ENCODE data around the gene AMMECR1.

AMMECR1 gene

DNA sequence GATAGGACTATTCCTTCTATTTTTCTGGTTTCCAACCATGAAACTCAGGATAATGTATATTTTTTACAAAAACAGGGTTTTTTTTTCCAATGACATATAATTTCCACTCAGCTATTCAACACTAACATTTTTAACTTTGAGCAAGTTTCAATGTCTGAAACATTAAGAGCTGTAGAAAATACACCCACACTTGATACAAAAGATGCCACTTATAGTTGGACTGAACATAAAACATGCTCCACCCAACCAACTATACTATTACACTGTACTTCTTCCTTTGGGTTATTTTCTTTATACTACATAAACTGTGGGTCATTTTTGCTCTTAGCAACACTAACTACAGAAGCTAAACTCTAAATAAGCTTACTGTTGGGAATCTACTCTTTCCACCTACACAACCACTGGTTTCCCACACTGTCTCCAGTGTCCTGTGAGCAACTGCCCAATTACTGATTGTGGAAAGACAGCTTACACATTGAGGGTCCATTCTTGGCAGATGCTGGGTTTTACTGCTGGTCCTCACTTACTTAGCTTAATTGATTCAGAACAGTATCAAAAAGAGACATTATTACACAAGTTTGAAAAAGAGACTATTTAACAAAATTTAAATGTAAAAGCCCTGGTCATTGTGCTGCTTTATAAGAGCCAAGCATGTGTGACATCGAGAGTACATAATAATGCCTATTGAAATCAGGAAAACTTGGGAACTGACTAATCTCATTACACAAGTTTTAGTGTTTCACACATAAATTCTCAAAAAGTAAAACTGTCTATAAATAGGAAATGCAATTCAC lies 6.3 kb downstream of the AMMECR1 start:
- DNase-seq (ENCODE audit: low read depth) = no peak

DNA sequence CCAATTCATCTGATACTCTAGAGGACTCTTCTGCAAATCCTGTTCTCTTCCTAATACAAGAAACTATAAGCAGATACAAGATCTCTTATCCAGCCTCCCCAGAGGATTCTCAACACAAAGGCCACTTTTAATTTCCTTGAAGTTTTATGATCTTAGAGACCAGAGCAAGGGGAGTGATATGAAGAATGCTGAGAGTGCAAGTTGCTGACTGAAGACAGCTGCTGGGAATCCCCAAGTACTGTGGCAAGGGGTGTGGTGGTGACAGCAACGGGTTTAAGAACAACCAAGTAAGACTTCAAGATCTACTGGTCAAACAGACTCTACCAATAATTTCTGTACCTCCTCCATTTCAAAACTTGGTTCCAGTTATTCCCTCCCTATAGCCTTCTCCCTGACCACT lies 7.0 kb downstream of the AMMECR1 start:
- DNase-seq (ENCODE audit: low read depth) = no peak

DNA sequence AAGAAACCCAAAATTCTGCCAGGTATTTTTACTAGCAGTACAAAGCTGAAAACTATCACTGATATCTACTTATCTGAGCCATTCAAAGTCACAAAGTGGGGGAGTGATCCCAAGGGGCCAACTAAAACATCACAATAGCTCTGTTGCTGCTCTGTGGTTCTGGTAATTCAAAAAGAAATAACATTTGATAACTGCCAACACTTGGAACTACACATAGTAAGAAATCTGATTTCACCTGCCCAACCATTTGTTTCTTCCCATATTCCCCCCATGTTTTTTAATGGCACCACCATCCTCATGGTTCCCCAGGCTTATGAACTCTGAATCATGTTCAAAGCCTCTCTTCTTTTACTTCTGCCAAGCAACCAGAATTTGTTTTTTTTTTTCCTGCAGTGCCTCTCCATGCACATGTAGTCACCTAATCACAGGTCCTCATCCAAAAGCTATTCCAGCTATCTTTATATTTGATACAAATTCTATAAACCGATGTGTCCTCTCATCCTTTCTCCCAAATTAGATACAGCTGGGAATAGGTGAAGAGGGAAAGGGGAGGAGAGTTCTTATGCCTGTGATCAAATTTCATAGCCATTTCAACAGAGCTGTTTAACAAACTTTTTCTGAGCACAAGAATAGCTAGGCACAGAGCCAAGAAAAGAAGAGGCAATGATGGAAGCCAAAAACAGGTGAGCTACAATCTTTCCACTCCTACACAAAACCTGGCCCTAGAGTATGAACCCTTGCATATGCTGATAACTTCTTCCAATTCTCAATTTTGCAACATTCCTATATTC lies 7.7 kb downstream of the AMMECR1 start:
- no peak for DNase-seq (ENCODE audit: low read depth)

DNA sequence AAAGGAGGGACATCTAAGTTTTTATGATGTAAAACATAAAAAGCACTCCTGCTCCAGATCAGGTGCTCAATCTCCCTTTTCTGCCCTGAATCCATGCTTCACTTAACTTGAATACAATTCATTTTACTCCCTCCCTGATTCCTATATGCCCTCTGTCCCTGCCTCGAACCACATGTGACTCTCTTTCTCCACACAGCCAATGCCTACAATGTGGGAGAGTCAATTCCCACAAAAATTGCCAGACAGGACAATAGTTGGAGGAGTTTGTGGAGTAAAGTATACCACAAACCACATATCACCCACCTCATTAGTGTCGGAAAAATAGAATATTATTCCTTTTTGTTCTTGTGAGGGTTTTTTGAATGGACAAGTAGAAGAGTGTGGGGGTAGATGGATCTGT lies 9.7 kb downstream of the AMMECR1 start:
- DNase-seq (ENCODE audit: low read depth) = no peak

DNA sequence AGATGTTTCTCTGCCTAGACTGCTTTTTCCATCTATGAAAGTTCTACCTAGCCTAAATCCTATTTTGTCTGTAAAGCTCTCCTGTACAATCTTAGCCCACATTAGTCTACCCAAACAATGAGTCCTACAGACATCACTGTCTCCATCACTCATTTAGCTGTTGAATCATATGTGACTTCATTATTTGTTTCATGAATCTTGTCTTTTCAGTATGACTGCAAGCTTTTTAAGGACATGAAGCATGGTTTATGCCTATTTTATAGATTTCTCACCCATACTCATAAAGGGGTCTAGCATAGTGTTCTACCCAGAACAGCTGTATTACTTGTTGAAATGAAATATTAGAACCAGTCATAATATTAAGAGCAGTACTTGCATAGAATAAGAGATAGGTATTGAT lies 13.0 kb downstream of the AMMECR1 start:
- DNase-seq (ENCODE audit: low read depth) = no peak

DNA sequence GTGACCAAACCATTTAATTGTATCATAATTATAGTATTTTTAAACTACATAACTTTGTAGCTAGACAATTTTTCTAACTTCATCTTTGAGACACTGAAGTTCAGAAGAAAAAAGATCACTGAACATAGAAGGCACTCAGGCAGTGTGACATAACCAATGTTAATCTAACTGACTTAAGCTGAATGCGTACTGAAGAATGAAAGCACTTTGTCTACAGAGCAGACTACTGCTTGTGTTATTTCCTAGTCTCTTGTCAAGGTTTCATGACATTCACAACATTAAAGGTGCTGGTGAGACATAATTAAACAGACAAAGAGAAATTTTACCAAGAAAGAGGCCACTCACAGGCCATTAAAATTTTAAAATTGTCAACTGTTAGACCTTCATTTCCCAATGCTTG lies 13.5 kb downstream of the AMMECR1 start:
- no peak for DNase-seq (ENCODE audit: low read depth)

DNA sequence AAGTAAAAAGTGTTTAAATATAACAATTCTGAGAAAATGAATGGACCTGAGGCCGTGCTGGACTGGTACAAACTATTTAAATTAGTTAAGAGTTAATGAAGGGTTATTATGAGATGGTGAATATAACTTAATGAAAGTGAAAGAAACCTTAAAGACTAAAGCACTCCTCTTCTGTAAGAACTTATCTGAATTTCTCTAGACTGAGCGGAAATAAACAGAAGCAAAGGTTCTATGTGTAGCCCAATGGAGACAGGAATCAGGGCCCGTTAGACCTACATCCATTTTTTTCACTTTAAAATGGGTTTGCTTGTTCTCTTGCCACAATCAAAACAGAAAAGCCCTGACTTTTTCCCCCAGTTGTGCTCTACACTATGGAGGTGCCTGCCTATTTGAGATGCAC lies 14.9 kb downstream of the AMMECR1 start:
- no peak for DNase-seq (ENCODE audit: low read depth)

DNA sequence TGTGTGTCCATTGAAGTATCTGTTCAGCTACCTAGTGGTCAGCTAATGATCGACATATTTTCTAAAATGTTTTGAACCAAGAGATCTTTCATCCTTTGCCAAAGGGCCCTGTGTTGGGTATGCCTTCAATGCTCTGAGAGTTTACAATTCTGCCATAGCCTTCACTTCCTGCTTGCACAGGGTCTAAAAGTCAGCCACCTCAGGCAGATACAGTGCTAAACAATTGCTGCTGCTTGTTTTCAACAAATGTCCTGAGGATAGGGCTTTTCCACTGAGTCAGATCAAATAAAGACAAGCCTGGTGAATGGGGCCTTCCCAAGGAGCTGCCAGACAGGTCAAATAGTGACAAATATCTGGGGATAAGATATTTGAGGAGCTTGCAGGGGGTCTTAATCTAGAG lies 16.7 kb downstream of the AMMECR1 start:
- DNase-seq (ENCODE audit: low read depth) = no peak

DNA sequence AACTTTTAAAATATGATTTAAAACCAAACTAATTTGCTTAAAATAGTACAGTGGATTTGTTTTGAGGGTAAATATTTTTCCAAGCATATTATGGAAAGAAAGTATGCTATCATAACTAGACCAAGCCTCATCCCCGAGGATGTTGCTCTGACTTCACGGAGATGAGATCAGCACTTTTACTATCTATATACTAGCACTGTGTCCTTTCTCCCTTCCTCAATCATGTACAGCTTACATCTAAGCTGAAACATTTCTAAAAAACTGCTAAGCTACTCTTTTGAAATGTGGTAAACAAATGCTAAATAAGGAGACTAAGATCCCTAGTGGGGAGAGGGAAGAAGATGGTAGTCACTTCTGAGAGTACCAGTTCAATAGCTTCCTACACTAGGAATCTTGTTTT lies 23.8 kb downstream of the AMMECR1 start:
- DNase-seq (ENCODE audit: low read depth) = no peak

DNA sequence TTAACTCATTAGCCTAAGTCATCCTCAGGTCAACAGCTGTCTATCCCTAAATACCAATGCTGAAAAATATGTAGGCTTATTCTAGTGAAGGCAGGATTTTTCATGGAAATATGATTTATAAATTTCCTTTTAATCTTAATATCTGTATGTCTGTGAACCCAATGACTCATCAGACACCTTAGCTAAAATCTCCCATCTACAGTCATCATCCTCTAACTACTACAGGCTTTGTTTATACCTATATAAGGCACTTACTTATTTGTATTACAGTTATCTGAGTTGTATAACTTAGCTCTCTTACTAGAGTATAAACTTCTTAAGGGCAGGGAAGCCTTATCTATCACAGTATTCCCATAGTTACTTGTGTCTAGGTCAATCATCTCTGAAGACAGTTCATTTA lies 24.2 kb downstream of the AMMECR1 start:
- peak; percentile 58 for DNase-seq (ENCODE audit: low read depth)

DNA sequence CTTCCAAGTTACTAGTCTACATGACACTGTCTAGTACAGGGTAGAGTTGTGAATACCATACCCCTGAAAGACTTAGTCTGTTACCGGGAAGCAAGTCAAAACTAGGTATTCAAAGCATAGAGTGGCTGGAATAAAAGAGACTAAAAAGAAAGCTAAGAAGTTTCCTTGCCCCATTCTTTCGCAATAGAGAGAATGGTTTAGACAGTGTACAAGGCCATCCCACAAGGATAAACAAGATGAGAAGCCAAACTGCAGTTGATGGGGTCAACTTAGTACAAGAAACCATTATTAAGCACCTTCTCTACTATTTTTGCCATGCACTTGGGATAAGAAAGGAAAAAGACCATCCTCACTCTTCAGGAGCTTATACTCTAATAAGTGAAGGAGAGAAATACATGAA lies 30.3 kb downstream of the AMMECR1 start:
- peak; percentile 77 for DNase-seq (ENCODE audit: low read depth)

DNA sequence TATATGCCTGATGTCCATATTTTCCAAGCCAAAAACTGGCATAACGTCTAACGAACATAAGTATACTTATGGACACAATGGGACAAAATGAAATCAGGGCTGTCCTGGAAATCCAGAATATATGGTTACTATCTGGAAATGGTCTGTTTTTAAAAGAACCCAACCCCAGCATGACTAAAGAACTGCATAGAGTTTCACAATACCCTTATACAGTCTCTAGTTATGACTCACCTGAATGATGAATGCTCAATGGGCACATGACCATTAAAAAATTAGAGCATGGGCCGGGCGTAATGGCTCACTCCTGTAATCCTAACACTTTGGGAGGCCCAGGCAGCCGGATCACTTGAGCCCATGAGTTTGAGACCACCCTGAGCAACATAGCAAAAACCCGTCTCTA lies 31.8 kb downstream of the AMMECR1 start:
- peak; percentile 86 for DNase-seq (ENCODE audit: low read depth)

DNA sequence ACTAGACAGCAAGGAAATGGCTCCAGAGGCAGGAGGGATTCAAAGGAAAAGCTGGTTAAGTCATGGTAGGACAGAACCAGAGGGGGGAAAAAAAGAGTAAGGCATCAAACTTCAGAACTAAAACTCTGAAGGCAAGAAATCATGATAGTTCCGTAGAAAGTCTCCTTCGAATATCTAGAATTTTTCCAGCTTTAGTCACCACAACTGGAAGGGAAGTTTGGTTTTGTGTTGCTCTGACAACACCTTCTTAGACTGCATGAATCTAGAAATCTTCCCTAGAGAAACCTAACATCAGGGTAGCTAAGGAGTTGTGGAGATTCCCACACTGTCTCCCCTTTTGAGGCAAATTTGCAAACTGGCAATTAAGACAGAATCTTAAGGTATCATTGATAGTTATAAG lies 33.7 kb downstream of the AMMECR1 start:
- DNase-seq (ENCODE audit: low read depth) = peak; percentile 86

DNA sequence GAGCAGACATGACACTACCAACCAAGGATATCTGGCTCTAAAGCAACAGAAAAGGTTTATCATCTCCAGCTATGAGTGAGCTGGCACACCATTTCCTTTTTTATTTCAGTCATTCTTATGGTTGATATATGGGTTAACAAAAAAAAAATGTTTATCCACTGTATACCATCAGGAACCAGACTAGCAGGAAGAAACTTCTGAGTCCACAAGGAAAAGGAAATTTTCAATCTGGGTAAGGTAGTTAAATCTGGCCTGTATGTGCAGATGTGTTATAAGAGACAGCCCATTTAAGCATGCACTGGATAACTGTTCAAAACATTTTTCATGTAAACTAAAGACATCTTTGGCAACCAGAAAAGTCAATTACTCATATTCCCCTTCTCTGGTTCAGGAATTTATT lies 35.0 kb downstream of the AMMECR1 start:
- no peak for DNase-seq (ENCODE audit: low read depth)

DNA sequence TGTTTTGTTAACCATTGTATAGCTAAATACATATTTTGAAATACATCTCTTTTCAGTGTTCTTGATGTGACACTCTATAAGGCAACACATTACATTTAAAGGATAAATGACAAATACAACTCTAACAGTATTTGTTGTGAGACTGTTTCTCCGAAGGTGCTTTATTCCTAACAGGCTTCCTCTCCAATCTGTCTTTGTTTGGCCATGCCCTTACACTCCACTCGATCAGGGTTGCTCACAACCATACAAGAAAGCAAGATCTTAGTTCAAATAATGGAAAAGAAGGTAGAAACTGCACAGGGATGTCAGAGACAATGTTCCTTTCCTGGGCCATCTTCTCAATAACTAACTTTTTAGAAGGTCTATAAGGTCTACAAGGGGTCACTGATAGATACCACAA lies 36.5 kb downstream of the AMMECR1 start:
- no peak for DNase-seq (ENCODE audit: low read depth)

DNA sequence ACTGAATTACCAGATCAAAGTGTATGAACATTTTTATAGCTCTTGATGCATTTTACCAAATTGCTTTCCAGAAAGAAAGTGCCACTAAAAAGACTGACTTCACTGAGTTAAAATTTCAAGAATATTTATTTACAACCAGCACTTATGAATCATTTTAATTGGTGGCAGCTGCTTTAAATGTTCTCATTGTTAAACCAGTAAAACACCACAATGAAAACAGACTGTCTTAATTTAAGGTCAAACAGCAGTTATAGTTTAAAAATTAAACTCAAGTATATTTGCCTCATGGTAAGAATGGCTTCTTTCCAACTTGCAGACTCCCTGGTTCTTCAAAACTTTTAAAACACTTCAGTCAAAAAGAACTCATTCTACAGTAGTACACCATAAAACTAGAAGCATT lies 36.9 kb downstream of the AMMECR1 start:
- DNase-seq (ENCODE audit: low read depth) = peak; percentile 17

DNA sequence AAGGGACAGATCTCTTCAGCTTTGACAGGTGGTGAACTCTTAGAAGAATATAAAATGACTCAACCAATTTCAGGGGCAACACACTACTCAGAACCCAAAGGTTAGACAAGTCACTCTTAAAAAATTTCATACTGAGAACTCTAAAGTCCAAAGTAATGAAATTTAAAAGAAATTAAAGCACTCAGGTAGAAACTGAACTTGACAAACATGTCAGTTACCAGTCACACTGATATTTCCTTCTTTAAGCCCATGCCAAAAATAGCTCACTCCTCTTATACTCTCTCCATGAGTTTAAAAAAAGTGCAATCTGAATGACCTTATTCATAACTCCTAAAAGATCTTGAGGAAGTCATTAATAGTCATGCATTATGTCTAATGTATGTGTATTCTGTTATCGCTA lies 40.3 kb downstream of the AMMECR1 start:
- no peak for DNase-seq (ENCODE audit: low read depth)

DNA sequence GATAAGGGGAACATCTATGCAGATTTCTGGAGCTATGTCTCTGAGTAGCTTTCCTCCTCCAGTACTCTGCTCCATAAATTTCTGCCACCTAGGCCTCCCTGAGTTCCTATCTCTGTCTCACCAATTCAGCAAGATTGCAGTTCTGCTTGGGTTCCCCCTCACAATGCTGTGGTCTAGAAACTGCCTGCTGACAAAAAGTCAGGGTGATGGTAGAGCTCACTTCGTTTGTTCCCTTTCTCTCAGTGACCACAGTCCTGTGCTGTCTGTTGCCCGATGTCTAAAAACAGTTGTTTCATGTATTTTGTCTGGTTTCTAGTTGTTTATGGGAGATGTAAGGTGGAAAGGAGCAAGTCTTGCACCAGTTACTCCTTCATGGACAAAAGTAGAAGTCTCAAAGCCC lies 41.1 kb downstream of the AMMECR1 start:
- peak; percentile 30 for DNase-seq (ENCODE audit: low read depth)

DNA sequence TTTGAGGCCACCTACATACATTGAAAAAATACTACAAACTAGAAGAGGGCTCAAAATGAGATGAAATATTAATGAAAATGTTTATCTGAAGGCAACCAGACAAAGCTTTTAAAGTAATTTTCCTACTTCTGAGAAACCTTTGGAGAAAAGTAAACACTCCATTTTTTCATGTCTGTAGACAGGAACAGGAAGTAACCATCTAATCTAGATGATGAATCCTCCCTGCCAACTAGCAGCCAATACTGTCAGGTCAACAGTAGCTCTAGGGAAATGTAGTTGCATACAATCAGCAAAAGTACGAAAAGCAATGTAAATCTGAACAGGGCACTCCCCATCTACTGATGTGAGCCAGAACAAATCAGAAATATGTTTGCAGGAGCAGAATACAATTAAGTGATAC lies 49.0 kb downstream of the AMMECR1 start:
- DNase-seq (ENCODE audit: low read depth) = peak; percentile 47

DNA sequence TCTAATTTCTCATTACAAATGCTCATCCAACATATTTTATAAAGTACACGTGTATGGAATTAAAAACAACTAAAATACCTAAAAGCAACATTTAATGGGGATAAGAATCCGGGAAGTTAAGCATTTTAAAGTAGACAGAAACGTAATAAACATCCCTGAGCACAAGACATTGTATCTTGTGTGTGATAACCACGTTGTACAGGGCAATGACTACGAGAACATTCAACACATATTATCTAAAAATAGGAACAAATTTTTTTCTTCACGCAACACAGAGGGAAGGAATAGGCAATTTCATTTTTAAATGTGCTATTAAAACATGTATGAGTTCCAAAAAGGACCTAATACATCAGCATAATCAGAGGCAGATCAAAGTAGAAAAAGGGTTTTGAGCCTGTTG lies 49.5 kb downstream of the AMMECR1 start:
- no peak for DNase-seq (ENCODE audit: low read depth)

DNA sequence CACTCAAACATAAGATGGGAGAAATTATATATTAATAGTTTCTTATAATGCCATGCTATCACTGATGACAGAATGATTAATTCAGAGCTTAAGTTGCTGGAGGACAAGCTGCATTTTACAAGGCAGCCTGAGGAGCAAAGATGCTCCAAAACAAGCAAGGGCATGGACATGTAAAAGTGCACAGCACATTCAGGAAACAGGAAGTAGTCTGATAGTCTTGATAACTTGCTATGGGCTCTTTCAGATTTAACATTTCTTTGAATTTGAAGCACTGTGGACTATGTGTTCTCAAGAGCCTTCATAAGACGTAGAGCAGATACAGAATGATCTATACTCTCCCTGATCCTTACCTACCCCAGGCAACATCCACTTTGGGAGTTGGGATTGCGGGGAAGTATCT lies 50.0 kb downstream of the AMMECR1 start:
- no peak for DNase-seq (ENCODE audit: low read depth)

DNA sequence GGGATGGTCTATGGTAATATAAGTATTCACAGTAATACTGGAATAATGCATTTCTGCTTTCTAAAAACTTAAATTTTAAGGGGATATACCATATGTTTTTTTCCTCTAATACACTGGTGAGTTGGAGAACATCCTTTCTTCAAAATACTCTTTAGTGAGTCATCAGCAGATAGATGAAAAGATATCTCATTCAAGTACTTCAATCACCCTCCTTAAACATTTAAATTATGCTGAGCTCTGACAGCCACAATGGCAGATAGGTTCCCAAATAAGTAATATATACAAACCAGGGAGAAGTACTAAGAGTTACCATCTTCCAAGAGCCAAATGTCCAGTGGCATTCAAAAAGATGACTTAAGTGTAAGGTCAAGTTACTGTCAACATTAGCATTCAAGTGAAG lies 52.2 kb downstream of the AMMECR1 start:
- DNase-seq (ENCODE audit: low read depth) = no peak

DNA sequence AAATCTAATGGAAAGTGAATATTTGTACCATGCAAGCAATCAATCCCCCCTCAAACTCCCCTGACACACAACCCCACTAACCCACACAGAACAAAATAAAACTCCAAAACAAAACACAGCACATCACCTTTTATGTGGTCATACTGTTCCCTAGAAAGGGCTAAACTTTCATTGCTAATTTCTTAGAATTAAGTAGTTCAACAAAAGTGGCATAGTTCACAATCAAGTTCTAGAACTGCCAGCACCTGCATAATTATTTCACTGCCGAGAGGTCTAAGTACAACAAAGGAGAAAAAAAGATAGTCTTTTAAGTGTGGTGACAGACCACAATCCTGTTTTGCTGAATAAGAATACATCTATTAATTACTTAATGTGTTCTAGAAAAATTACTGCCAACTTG lies 58.8 kb downstream of the AMMECR1 start:
- no peak for DNase-seq (ENCODE audit: low read depth)

DNA sequence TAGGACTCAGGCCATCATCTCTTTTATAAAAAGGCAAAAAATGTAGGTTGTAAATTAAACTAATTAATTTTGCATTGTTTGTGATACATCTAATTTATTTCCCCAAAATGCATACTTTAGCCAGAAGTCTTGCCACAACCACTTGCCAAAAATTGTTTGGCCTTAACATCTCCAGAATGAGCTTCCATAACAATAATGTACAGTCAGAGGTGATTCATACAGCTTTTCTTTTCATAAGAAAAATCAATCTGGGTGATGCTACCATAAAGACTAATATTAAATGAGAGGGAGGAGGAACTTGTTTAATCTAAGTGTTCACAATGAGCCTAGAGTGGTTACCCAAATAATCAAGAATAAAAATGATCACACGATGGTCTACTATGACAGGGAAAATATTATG lies 59.3 kb downstream of the AMMECR1 start:
- no peak for DNase-seq (ENCODE audit: low read depth)

All from amniotic epithelial cell (primary cell).